Ishikawa (cell line): Measurements from ENCODE around the gene RPS5.

Experiments used
- CEBPB ChIP-seq: IDR thresholded peaks from 2 replicates; pipeline ENCODE4 v1.6.1; 2012
- CREB1 ChIP-seq: IDR thresholded peaks from 2 replicates; pipeline ENCODE4 v1.6.1; 2012; ENCODE audit warnings: low read depth
- EGR1 ChIP-seq: IDR thresholded peaks from 2 replicates; pipeline ENCODE4 v1.6.1; 2012
- FOXM1 ChIP-seq: IDR thresholded peaks from 2 replicates; pipeline ENCODE4 v1.6.1; 2012; ENCODE audit warnings: low read depth, borderline replicate concordance
- MAX ChIP-seq: IDR thresholded peaks from 2 replicates; pipeline ENCODE4 v1.6.1; 2012
- NFIC ChIP-seq: IDR thresholded peaks from 2 replicates; pipeline ENCODE4 v1.6.1; 2012
- RAD21 ChIP-seq: IDR thresholded peaks from 2 replicates; pipeline ENCODE4 v1.6.1; 2012; ENCODE audit warnings: low read depth
- REST ChIP-seq: IDR thresholded peaks from 2 replicates; pipeline ENCODE4 v1.6.1; 2012; ENCODE audit warnings: low read depth, mild to moderate bottlenecking
- TAF1 ChIP-seq: IDR thresholded peaks from 2 replicates; pipeline ENCODE4 v1.6.1; 2012; ENCODE audit warnings: low read depth, mild to moderate bottlenecking
- TCF12 ChIP-seq: IDR thresholded peaks from 2 replicates; pipeline ENCODE4 v1.6.1; 2012; ENCODE audit warnings: low read depth
- TEAD4 ChIP-seq: IDR thresholded peaks from 2 replicates; pipeline ENCODE4 v1.6.1; 2012
- USF1 ChIP-seq: IDR thresholded peaks from 2 replicates; pipeline ENCODE4 v1.6.1; 2012
- ZBTB7A ChIP-seq: IDR thresholded peaks from 2 replicates; pipeline ENCODE4 v1.6.1; 2012; ENCODE audit warnings: low read depth

Gene RPS5

DNA sequence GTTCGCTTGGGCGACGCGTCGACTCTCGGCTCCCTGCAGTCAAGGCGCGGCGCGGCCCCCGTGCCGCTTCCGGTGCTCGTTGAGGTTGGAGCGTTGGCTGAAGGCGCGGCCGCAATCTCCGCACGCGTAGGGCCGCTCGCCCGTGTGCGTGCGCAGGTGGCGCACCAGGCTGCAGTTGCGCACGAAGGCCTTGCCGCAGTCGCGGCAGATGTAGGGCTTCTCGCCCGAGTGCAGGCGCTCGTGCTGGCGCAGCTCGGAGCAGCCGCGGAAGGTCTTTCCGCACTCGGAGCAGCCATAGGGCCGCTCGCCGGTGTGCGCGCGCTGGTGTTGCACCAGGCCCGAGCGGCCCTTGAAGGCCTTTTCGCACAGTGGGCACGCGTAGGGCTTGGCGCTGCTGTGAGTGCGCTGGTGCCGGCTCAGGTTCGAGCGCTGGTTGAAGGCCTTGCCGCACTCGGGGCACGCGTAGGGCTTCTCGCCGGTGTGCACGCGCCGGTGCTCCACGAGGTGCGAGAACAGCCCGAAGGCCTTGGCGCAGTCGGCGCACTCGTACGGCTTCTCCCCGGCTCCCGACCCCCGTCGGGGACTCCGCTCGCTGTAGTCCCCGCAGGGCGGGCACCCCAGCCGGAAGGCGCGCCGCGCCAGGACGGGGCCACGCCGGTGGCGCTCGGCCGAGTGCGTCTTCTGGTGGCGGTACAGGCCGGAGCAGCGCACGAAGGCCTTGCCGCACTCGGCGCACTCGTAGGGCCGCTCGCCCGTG is 19.2 kb upstream of the RPS5 start:
- TF ChIP-seq CEBPB: no peak
- no peak for TF ChIP-seq TAF1
- TF ChIP-seq MAX: no peak

GRCh38 chr19:58368561-58369360 is 18.3 kb upstream of the RPS5 start:
- TF ChIP-seq REST (no peak), RAD21 (no peak), NFIC (no peak), USF1 (no peak), TCF12 (no peak), ZBTB7A (no peak), TAF1 (no peak)

GRCh38 chr19:58372311-58373133 is 14.5 kb upstream of the RPS5 start:
- TF ChIP-seq CEBPB (no peak), ZBTB7A (no peak), EGR1 (no peak), USF1 (no peak), TEAD4 (no peak), RAD21 (no peak), REST (no peak), FOXM1 (no peak), NFIC (no peak), TAF1 (no peak), CREB1 (no peak)

DNA sequence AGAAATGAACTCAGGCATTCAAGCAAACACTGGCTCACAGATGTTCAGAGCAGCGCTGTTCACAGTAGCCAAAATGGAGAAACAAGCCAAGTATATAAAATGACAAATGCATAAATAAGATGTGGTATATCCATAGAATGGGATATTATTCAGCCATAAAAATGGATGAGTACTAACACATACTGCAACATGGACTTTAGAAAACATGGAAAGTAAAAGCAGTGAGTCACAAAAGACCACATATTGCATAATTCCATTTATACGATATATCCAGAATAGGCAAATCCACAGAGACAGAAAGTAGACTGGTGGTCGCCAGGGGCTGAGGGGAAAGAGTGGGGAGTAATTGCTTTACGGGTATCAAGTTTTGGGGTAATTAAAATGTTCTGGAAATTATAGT is 12.9 kb upstream of the RPS5 start:
- TF ChIP-seq REST (no peak), RAD21 (no peak), FOXM1 (no peak), TAF1 (no peak), MAX (no peak), CREB1 (no peak)
